ENCODE data around the gene FDX2.
"Not testable (repeated sequence)": the region's sequence is repeated elsewhere in the genome, so short reads cannot be mapped to it uniquely, and the experiment has no call there.

Gene FDX2

GRCh38 chr19:10284960-10285278, 30.9 kb downstream of the FDX2 start:
- Histone ChIP-seq H3K27me3 (replicated peaks) (peaks cover 1% of the 10 kb centered on the region), H3K27ac (no peak overlapping the region), H3K4me3 (ENCODE audit: low read depth, low read length) (no peak overlapping the region), H3K36me3 (replicated peaks) (peaks cover 13% of the 10 kb centered on the region)
- TF ChIP-seq, protein P1, sequence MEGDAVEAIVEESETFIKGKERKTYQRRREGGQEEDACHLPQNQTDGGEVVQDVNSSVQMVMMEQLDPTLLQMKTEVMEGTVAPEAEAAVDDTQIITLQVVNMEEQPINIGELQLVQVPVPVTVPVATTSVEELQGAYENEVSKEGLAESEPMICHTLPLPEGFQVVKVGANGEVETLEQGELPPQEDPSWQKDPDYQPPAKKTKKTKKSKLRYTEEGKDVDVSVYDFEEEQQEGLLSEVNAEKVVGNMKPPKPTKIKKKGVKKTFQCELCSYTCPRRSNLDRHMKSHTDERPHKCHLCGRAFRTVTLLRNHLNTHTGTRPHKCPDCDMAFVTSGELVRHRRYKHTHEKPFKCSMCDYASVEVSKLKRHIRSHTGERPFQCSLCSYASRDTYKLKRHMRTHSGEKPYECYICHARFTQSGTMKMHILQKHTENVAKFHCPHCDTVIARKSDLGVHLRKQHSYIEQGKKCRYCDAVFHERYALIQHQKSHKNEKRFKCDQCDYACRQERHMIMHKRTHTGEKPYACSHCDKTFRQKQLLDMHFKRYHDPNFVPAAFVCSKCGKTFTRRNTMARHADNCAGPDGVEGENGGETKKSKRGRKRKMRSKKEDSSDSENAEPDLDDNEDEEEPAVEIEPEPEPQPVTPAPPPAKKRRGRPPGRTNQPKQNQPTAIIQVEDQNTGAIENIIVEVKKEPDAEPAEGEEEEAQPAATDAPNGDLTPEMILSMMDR (IDR thresholded peaks at IDR 0.05; ENCODE audit: low read depth, low read length, missing control alignments): no peak
- in situ Hi-C loops (cut with HindIII; ENCODE audit: low pct_ligation_motif_present, low sequenced_read_pairs): no loop called here
- no peak for DNase-seq

DNA sequence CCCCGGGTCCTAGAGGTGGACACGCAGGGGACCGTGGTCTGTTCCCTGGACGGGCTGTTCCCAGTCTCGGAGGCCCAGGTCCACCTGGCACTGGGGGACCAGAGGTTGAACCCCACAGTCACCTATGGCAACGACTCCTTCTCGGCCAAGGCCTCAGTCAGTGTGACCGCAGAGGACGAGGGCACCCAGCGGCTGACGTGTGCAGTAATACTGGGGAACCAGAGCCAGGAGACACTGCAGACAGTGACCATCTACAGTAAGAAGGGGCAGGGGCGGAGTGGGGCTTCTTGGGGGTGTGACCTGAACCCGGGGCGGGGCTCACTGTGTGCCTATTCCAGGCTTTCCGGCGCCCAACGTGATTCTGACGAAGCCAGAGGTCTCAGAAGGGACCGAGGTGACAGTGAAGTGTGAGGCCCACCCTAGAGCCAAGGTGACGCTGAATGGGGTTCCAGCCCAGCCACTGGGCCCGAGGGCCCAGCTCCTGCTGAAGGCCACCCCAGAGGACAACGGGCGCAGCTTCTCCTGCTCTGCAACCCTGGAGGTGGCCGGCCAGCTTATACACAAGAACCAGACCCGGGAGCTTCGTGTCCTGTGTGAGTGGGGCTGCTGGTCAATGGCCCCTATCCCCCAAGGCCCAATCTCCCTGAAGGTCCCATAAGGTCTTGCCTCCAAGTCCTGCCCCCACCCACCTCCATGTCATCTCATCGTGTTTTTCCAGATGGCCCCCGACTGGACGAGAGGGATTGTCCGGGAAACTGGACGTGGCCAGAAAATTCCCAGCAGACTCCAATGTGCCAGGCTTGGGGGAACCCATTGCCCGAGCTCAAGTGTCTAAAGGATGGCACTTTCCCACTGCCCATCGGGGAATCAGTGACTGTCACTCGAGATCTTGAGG, 31.5 kb downstream of the FDX2 start:
- in situ Hi-C loops (cut with HindIII; ENCODE audit: low pct_ligation_motif_present, low sequenced_read_pairs): no loop called here
- no peak overlapping the region for H3K4me3 ChIP-seq (ENCODE audit: low read depth, low read length)
- H3K27ac ChIP-seq: no peak overlapping the region
- TF ChIP-seq, protein P1 (IDR thresholded peaks at IDR 0.05; ENCODE audit: low read depth, low read length, missing control alignments): no peak
- DNase-seq: no peak
- H3K36me3 ChIP-seq (replicated peaks): peaks cover 13% of the 10 kb centered on the region
- H3K27me3 ChIP-seq (replicated peaks): no peaks in the 10 kb centered on the region

- Histone ChIP-seq H3K4me3 (ENCODE audit: low read depth, low read length) (no peak overlapping the region), H3K27me3 (replicated peaks) (no peaks in the 10 kb centered on the region), H3K27ac (no peak overlapping the region), H3K36me3 (replicated peaks) (peaks cover 16% of the 10 kb centered on the region)
- in situ Hi-C loops (cut with HindIII; ENCODE audit: low pct_ligation_motif_present, low sequenced_read_pairs): no loop called here
- DNase-seq: no peak
- TF ChIP-seq, protein P1 (IDR thresholded peaks at IDR 0.05; ENCODE audit: low read depth, low read length, missing control alignments): no peak
Observed at GRCh38 chr19:10283301-10284064, 32.3 kb downstream of the FDX2 start.

- H3K27me3 ChIP-seq (replicated peaks); DNase-seq; H3K4me3 ChIP-seq (ENCODE audit: low read depth, low read length); in situ Hi-C loops (cut with HindIII; ENCODE audit: low pct_ligation_motif_present, low sequenced_read_pairs); H3K27ac ChIP-seq: not testable (repeated sequence)
- H3K36me3 ChIP-seq (replicated peaks): peaks cover 16% of the 10 kb centered on the region
Observed at GRCh38 chr19:10282043-10282442, 33.8 kb downstream of the FDX2 start.

- Histone ChIP-seq H3K27me3 (replicated peaks) (no peaks in the 10 kb centered on the region), H3K4me3 (ENCODE audit: low read depth, low read length) (no peak overlapping the region), H3K36me3 (replicated peaks) (peaks cover 7% of the 10 kb centered on the region), H3K27ac (no peak overlapping the region)
- TF ChIP-seq, protein P1 (IDR thresholded peaks at IDR 0.05; ENCODE audit: low read depth, low read length, missing control alignments): no peak
- in situ Hi-C loops (cut with HindIII; ENCODE audit: low pct_ligation_motif_present, low sequenced_read_pairs): no loop called here
- DNase-seq: no peak
Observed at GRCh38 chr19:10279737-10280442, 35.9 kb downstream of the FDX2 start.

GRCh38 chr19:10278935-10279334, 36.9 kb downstream of the FDX2 start:
- H3K27me3 ChIP-seq (replicated peaks): no peaks in the 10 kb centered on the region
- in situ Hi-C loops (cut with HindIII; ENCODE audit: low pct_ligation_motif_present, low sequenced_read_pairs): no loop called here
- no peak overlapping the region for H3K4me3 ChIP-seq (ENCODE audit: low read depth, low read length)
- DNase-seq: no peak
- TF ChIP-seq, protein P1 (IDR thresholded peaks at IDR 0.05; ENCODE audit: low read depth, low read length, missing control alignments): no peak
- peaks cover 2% of the 10 kb centered on the region for H3K36me3 ChIP-seq (replicated peaks)
- H3K27ac ChIP-seq: no peak overlapping the region
